Epithelial cell of proximal tubule (primary cell): ENCODE measurements around the gene PLXNA4. TPM values are rescaled to one million over a fixed set of nuclear protein-coding genes. Genes with fewer than 3 reads are reported as not detected.

Experiments used
- DNase-seq: peaks from one replicate; pipeline ENCODE4 v3.0.0-alpha.2; 2011; ENCODE audit warnings: low read depth
- H3K4me3 ChIP-seq: 2 replicates; pipeline ENCODE4 v1.5.1; 2011; ENCODE audit warnings: low read depth, mild to moderate bottlenecking, low read length
- CTCF ChIP-seq: conservative IDR thresholded peaks from 2 replicates; pipeline ENCODE4 v1.5.1; 2012; ENCODE audit warnings: low read depth, mild to moderate bottlenecking, low read length
- total RNA-seq: library from RNA; depleted of rRNA; stranded (reverse); fragments of >200 nt; gene quantifications from 2 replicates; pipeline ENCODE4 v1.2.3, GENCODE V29; 2015

The PLXNA4 gene
- total RNA-seq, 1 donor from 2014 or later, result not detected

DNA sequence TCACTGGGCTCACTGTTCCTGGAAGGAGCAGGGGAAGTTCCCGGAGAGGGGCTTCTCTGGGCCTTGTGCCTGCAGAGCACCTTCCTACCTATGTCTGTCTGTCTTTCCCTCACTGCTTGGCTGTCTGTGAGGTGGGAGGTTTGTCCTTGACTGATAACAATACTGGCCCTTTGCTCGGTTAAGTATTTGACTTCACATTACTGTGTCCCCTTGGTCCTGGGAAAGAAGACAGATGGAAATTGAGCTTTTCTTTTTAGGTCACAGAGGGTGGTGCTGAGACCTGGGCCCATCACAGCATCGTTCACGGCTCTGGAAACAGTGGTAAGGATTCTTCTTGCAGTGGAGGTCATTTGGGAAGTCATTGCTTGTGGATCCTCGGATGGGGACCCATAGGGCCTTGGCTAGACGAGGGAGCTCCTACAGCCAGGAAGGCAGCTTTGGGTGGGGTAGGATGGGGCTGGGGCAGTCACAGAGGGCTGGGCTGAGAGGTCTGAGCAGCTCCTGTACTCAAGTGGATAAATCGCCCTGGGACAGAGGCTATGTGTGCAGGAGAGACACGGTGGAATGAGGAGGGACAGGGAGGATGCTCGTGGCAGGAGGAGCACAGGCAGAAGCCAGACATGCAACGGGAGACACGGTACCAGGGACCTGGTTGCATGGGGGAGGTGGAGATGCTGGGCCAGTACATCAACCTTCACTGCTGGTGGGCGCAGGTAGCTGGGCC, 450.2 kb downstream of the PLXNA4 start:
- H3K4me3 ChIP-seq, result no peak overlapping the region
- DNase-seq, result no peak
- TF ChIP-seq CTCF, result no peak

DNA sequence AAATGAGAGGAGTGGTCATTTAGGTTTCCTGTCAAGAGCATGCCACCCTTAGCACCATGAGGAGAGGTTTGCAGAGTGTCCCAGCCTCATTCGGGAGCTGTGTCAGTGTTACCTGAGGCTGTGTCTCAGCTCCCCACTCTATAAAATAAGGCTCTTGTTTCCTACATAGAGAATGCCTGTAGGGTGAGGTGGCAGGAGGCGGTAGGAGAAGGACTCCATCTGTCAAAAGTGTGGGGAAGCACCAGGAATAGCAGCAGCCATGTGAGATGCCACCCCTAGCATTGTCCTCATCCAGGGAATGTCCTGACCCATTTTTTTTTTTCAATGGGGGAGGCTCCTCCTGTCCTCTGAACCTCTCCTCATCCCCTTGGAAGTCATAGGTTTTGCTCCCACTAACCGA, 451.2 kb downstream of the PLXNA4 start:
- no peak for TF ChIP-seq CTCF
- H3K4me3 ChIP-seq, result no peak overlapping the region
- DNase-seq, result no peak

DNA sequence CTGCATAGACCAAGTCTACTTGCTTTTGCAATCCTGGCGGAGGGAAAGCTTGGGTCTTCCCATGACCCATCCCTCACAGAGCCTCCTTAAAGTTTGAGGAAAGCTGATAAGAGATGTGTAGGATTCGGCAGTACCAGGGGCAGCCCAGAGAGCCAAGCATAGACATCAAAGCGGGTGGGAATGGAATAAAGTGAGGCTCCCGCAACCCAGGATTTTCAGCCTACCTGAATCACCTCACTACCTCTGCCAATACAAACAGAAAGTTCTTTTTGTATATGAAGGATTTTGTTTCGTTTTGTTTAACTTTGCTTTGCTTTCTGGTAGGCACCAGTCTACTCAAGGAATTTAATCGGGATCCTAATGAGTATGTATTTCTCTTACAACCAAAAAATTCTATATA, 451.7 kb downstream of the PLXNA4 start:
- no peak for DNase-seq
- no peak for TF ChIP-seq CTCF
- no peak overlapping the region for H3K4me3 ChIP-seq

DNA sequence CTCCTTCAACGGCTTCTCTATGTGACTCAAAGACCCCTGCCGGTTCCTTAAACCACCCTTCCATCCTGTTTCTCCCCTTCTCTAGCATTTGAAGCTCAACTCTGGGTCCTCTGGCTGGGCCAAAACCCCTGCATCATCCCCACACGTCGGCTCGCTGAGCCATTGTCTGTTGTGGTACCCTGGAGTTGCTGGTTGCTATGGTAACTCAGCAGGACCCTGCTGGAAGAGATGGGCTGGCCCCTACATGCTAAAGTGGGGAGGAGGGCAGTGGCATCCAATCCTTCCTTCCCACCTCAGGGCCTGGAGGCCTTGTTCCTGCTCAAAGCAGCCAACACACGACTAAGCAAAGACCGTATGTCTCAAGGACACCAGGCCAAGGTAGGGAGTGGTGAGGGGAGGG, 452.5 kb downstream of the PLXNA4 start:
- TF ChIP-seq CTCF, result no peak

DNA sequence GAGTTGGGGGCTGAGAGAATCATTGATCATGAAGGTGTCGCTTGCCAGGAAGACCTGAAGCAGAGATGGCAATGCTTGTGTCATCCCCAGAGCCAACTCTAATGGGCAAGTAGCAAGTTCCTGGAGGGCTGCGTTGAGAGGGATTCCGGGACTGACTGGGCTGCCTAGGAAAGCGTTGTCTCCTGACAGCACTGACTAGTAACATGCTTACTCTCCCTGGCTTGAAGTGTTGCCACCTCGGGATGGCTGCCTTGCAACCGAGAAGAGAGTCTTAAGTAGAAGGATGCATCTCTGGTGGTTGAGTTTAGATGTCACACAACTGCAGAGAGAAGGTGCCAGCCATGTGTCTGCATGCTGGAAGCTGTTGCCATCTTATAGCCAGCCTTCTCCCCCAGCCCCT, 453.4 kb downstream of the PLXNA4 start:
- H3K4me3 ChIP-seq, result no peak overlapping the region
- TF ChIP-seq CTCF, result no peak
- no peak for DNase-seq

More for the DNA sequence above, 452.5 kb downstream of the PLXNA4 start:
- no peak for DNase-seq
- H3K4me3 ChIP-seq, result no peak overlapping the region

DNA sequence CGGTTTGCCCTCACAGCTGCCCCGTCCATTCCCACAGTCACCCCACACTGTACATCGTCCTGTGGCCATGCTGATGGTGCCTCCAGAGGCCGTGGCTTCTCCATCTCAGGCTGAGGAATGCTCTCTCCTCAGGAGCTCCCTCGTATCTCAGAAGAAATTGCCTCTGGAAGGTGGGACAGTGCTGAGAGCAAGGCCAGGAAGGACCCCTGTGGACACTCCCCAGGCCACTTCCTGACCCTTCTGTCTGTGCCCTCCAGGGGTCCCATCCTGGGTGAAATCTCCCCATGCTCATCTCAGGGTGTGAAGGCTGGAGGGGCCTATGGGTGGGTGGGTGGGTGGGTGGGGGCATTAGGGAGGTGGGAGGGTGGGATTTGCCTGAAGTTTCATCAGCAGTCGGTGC, 454.3 kb downstream of the PLXNA4 start:
- H3K4me3 ChIP-seq, result no peak overlapping the region
- no peak for TF ChIP-seq CTCF
- no peak for DNase-seq

- no peak for DNase-seq
- TF ChIP-seq CTCF, result no peak
- H3K4me3 ChIP-seq, result no peak overlapping the region
Measured at GRCh38 chr7:132118641-132119040, 457.6 kb downstream of the PLXNA4 start.
